Amniotic epithelial cell (primary cell): ENCODE measurements around the gene GJA1.
A peak's percentile ranks its signal among the peaks of the same experiment; 100 is the strongest.
"Not testable (repeated sequence)": the region's sequence is repeated elsewhere in the genome, so short reads cannot be mapped to it uniquely, and the experiment has no call there.

Experiments used
- DNase-seq: peaks from one replicate; pipeline ENCODE4 v3.0.0-alpha.2; 2010; ENCODE audit warnings: low read depth

The GJA1 gene

DNA sequence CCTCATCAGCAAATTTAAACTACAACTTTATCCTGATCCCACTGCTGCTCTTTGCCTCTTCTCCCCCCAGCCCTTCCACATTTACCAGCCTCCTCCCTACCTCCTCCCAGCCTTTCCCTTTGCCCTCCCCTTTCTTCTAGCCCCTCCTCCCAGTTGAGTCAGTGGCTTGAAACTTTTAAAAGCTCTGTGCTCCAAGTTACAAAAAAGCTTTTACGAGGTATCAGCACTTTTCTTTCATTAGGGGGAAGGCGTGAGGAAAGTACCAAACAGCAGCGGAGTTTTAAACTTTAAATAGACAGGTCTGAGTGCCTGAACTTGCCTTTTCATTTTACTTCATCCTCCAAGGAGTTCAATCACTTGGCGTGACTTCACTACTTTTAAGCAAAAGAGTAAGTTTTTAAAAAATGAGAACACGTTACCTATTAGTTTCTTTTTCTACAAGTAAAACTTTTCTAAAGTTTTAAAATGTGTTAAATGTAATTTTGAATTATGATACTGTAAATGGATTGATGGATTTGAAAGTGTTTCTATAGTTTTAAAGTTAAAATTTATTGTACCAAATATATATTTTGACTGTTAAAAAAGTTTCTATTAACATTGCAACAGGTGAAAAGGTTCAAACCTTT lies at the start of gene GJA1:
Gene GJA1, plus strand, starts transcription at position 203 of the 626 bp plus-strand sequence. CDS start 11,202 bp downstream, outside the sequence.
- DNase-seq, result peak; percentile 93

DNA sequence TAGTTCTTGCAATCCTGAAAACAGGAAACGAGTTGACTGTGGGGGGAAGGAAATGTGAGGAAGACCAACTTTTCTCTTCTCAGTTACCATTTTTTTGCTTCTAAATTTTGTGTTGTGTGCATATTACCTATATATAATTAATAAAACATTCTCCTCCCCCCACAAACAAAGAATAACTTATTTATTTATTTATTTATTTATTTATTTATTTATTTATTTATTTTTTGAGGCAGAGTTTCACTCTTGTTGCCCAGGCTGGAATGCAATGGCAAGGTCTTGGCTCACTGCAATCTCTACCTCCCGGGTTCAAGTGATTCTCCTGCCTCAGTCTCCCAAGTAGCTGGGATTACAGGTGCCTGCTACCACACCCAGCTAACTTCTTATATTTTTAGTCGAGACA lies 48.9 kb upstream of the GJA1 start:
- DNase-seq, result not testable (repeated sequence)

GRCh38 chr6:121389419-121389818 lies 46.0 kb upstream of the GJA1 start:
- no peak for DNase-seq

DNA sequence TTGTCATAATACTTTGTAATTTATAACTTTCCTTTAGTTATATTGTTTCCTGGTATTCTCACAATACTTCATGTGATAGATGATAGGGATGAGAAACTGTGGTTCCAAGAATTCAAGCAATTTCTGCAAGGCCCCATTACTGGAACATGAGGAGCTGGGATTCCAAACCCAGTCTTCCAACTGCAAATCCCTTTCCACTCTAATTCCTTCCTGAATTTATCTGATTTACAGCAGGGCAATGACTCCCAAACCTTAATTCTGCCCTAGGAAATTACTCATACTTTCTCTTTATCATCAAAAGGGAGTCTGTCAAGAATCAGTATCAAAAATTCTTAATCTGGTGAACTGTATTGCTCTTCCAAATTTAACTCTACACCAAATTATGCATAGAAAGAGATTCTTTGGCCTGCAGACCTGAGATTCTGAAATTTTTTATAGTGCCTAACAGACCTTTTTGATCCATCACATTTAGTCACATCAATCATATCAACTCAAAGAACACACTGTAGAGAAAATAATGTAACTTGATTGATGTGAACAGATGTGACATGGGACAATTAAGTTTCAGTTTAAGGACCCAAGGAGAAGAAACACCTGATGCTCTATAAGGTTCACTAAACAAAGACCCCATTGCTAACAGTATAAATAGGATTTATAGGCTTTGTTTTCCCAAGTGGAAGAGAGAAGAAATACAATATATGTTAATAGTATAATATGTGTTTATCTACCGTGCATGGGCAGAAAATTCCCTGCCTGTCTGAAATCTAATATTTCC lies 41.5 kb upstream of the GJA1 start:
- DNase-seq, result peak; percentile 70

- DNase-seq, result no peak
Observed at GRCh38 chr6:121395736-121396135, 39.7 kb upstream of the GJA1 start.

GRCh38 chr6:121397188-121397587 lies 38.3 kb upstream of the GJA1 start:
- not testable (repeated sequence) for DNase-seq

DNA sequence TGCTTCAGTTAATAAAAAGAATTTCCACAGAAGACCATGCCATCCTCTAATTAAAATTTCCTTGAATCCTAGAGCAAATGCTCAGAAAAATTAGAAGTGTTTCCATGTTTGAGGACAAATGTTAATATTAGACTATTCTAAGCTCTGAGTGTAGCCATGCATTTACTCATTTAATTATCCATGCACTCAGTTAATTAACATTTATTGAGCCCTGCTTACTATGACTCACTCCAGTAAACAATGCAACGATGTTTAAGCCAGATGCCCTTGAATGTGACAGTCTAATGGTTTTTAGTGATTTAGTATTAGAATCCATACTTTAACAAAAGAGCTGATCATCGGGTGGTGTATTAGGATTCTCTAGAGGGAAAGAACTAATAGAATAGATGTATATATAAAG lies 37.3 kb upstream of the GJA1 start:
- DNase-seq, result no peak

DNA sequence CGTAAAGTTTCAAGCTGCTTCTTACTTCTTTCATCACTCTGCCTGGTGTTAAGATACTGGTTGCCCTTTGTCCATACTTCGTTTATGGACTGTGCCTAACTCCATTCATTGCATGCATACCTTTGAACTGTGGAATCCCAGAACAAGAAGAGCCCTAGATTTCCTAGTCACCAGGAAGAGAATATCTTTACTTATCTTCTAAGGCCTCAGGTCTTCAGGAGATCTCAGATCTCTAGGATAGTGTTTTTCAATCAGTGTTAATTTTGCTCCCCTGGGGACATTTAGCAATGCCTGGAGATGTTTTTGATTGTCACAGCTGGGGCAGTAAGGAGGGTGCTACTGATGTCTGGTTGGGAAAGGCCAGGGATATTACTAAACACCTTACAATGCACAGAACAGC lies 35.5 kb upstream of the GJA1 start:
- no peak for DNase-seq

- no peak for DNase-seq
Observed at GRCh38 chr6:121403964-121404363, 31.5 kb upstream of the GJA1 start.

- no peak for DNase-seq
Observed at GRCh38 chr6:121405306-121405705, 30.1 kb upstream of the GJA1 start.

DNA sequence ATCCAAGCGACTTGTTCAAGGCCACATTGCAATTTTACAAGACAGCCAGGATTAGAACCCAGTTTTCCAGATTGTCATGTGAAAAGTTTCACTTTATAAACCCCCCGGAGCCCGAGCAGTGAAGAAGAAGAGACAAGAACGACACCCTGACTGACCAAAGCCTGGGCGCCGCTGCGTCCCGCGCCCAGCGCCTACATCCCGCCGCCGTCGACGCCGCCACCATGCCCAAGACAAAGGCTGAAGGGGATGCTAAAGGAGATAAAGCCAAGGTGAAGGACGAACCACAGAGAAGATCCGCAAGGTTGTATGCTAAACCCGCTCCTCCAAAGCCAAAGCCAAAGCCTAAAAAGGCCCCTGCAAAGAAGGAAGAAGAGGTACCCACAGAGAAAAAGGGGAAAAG lies 27.1 kb upstream of the GJA1 start:
- no peak for DNase-seq

- DNase-seq, result peak; percentile 75
Observed at GRCh38 chr6:121413879-121414278, 21.6 kb upstream of the GJA1 start.

GRCh38 chr6:121418346-121418745 lies 17.1 kb upstream of the GJA1 start:
- no peak for DNase-seq

- DNase-seq, result no peak
Observed at GRCh38 chr6:121426686-121427085, 8.8 kb upstream of the GJA1 start.

DNA sequence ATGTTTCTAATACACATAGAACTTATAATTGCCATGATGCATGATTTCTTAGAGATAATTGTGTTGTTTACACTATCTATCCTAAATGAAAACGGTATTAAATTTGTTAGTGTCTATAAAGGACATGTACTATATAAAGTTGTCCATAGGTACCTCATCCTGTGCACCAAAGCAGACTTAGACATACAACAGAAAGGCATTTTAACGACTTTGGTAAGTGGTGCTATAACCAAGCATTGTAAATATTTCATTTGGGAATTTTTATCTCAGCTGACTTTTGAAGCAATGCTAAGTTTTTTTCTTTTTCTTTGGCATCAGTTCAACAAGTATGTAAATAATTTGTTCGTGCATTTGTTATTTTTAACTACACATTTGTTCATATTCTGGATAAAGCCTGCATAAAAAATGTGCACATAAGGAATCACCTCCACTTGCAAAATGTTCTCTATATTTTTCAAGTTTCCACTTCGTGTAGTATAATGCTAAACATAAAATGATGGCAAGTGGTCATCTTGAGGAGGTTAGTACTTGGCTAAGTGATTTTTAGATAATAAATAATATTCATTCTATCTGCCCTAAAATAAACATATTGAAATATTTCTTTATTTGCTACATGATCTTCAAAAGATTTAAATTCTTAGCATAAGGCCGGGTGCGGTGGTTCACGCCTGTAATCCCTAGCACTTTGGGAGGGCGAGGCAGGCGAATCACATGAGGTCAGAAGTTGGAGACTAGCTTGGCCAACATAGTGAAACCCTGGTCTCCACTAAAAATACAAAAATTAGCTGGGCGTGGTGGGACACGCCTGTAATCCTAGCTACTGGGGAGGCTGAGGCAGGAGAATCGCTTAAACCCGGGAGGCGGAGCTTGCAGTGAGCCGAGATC lies 6.3 kb upstream of the GJA1 start:
- no peak for DNase-seq

- DNase-seq, result peak; percentile 56
Observed at GRCh38 chr6:121430514-121431460, 4.7 kb upstream of the GJA1 start.

DNA sequence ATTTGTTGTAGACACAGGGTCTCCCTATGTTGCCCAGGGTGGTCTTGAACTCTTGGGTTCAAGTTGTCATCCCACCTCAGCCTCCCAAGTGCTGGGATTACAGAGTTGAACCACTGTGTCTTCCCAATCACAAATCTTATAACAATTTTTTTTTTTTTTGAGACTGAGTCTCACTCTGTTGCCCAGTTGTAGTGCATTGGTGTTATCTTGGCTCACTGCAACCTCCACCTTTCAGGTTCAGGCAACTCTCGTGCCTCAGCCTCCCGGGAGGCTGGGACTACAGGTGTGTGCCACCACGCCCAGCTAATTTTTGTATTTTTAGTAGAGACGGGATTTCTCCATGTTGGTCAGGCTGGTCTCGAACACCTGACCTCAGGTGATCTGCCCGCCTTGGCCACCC lies 3.7 kb upstream of the GJA1 start:
- DNase-seq, result not testable (repeated sequence)

GRCh38 chr6:121434037-121434770 lies 1.2 kb upstream of the GJA1 start:
- no peak for DNase-seq

DNA sequence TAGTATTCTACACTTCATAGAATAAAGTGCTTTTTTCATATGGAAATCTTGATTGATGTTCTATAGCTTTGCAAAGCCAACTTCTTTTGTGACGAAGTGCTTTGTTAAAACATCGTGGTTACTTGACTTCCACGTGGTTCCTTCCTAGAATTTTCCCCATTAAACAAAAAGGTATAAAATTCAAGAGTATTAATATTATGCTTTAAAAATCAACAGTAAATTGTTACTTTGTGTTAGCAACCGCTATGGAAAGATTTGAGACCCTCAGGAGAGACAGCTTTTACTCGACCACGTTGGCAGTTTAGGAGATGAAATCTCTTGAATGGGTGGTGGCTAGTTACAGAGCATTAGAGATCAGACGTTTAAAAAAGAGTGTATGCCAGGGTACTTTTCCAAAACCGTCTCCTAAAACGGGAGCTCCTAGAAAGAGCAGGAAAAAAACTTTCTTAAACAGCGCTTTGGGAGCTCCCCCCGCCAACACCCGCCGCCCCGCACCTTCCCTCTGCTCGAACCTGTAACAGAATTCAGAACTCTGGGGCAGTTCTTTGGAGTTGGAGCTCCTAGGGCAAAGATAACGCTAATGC lies 920 bp downstream of the GJA1 start:
- no peak for DNase-seq
